ENCODE data around the gene ACSS1.
A peak's percentile ranks its signal among the peaks of the same experiment; 100 is the strongest.

Gene ACSS1

DNA sequence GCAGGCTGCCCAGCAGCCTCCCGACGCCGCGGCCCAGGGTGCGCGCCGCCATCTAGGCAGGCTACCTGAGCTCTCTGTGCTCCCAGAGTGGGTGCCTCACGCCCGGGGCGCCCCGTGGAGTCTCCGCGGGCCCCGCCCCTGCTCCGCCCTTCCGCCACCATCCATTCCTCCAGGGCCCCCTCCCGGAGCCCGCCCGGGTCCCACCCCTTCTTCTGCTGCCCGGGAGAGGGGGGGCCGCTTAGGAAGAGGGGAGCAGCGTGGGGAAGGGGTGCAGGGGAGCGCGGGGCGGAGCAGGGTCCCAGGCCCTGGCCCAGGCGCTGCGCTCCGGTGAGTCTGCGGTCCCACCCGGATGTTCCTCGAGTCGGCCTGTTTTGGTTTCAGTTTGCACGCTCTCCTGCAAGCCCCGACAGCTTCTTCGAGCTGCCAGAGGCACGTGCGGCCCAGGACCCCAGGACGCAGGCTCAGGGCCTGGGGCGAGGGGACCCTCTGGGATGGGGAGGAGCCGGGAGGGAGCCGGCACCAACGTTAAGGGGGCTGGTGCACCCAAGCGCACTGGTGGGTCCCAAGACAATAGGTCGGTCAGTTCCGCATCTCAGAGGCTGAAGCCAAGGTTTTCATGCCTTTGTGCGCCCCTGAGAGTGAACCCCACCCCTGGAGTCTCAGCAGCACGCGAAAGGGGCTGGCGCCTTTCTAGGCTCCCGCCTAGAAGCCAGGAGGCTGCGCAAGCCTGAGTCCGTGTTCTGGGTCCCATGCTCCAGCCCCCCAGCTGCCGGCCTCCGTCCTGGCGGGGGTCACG lies at the start of gene ACSS1:
TSS of gene ACSS1 (minus strand) at position 89 of the 796 bp plus-strand sequence. CDS start at position 52, 37 bp downstream.
- DNase-seq (ENCODE audit: low read depth), result peak; percentile 61

DNA sequence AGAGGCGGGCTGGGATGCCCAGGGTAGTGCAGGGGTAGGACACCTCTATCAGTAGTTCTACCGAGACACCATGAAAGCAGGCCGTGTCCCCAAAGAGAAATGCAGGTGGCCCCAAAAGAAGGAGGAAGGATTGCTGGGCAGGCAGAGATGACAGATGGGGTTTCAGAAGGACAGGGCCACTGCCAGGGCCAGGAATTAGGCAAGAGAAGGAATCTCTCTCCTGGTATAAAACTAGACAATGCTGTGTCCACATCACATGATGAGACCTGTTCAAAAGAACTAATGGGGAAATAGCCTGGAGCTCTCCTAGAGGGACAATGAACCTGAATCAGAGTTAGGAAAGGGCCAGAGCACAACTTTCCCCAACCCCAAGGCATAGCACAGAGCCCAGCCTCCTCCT lies 45.6 kb upstream of the ACSS1 start:
- DNase-seq (ENCODE audit: low read depth), result no peak

DNA sequence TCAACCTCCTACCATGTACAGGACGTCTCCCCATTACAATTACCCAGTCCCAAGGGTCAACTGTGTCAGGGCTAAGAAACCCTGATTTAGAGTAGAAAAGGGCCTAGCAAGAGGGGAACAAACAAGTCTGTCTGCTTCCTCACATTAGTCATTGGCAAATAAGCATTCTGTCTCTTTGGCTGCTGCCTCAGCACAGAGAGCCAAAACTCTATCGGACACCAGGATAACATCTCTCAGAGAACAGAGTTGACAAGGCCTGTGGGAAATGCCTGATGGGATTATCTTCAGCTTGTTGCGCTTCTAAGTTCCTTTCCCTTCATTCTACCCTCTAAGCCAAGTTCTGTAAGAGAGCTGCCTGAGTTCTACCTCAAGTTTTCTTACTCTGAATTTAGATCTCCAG lies 43.0 kb upstream of the ACSS1 start:
- no peak for DNase-seq (ENCODE audit: low read depth)

DNA sequence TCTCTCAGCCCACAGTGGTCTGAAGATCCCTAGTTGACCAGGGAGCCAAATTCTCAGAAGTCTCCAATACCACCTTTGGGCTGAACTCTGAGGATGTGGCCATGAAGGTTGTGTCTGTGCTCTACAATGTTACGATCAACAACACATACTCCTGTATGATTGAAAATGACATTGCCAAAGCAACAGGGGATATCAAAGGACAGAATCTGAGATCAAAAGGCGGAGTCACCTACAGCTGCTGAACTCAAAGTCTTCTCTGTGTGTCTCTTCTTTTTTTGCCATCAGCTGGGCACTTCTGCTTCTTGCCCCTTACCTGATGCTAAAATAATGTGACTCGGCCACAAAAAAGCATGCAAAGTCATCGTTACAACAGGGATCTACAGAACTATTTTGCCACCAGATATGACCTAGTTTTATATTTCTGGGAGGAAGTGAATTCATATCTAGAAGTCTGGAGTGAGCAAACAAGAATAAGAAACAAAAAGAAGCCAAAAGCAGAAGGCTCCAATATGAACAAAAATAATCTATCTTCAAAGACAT lies 41.7 kb upstream of the ACSS1 start:
- no peak for DNase-seq (ENCODE audit: low read depth)

DNA sequence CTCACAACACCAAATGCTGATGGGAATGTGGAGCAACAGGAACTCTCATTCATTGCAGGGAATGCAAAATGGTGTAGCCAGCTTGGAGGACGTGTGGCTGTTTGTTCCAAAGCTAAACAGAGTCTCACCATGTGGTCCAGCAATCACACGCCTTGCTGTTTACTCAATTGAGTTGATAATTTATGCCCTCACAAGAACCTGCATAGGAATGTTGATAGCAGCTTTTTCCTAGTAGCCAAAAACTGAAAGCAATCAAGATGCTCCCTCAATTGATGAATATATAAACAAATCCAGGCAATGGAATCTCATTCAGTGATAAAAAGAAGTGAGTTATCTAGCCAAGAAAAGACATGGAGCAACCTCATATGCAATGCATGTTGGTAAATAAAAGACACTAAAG lies 39.6 kb upstream of the ACSS1 start:
- DNase-seq (ENCODE audit: low read depth), result no peak

DNA sequence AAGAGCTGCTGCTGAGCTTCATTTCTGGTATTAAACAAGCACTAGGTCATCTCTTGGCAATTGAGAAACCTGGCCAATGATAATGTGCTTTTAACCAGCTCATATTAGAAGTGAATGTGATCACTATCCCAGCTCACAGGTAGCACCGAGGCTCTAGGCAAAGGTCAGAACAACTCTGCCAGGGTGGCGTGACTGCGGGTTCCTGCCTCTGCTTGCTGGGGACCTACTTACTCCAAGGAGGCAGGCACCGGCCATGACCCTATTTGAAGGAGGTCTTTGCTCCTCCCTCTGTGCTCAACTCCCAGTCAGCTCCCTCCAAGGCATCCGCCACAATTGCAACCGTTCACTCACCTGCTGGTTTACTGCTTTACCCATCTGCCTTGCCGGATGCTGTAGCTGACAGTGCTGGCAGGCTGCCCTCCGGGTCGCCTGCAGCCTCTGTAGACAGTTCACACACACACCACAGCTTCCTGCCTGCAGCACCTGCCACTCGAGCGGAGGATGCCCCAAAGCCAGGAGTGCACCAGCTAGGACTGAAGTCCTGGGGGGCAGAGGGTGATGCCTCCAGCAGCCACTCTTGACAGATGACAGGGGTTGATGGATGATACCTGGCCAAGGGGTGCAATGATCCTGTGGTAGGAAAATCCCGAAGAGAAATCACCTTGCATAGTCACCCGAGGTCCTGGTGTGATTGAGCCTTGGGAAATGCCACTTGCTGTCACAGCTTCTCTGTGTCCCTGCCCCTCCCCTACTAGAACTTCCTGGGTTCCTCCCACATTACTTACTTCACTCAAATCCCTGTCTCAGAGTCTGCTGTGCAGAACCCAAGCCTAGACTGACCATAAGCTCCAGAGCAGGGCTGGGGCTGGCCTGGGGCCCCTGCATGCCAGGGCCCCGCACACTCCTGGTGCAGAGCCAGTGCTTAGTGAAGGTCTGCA lies 32.8 kb upstream of the ACSS1 start:
- DNase-seq (ENCODE audit: low read depth), result peak; percentile 76

DNA sequence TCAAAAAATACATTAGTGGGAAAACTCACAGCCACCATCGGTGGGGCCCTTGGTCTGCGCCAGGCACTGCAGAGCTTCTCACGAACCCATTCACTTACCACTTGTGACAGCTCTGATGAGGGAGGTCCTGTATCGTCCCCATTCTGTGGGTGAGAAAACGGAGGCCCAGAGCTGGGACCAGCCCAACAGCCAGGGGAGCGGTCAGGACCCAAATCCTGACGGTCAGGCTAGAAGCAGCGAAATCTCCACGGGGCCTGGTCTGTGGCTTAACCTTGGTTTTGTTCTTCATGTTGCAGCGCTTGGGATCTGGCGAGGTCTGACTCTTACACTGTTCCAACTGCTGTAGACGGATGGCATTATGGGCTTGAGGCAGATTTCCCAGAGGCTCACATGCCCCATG lies 31.7 kb upstream of the ACSS1 start:
- DNase-seq (ENCODE audit: low read depth), result no peak

DNA sequence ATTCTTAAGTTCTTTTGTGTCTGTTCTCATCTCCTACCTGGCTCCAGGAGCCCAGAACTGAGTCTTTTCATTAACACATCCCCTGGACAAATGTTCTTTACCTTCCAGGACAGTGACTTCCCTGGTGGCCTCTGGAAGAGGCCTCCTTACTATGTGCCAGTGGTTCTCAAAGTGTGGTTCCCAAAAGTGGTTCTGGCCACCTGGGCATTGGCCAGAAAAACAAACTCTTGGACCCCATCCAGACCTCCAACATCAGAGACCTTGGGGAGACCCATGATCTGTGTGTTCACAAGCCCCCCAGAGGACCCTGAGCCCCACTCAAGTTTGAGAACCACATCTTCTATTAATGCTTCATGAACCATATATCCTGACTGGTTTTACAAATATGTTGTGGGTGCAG lies 31.2 kb upstream of the ACSS1 start:
- DNase-seq (ENCODE audit: low read depth), result no peak

DNA sequence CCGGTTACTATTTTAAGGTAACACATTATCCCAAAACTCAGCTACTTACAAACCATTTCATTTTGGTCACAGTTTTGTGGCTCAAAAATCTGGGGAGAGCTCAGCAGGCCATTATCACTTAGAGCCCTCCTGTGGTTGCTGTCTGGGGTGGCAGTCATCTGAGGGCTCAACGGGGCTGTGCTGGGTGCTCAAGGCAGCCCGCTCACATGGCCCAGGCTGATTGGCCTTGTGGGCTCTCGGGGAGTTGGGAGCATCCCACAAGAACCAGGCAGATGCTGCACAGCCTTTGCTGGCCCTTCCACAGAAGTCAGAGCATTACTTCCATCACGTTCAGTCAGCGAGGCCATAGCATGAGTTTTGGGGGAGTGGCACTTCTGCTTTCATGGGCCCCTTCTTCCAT lies 30.3 kb upstream of the ACSS1 start:
- no peak for DNase-seq (ENCODE audit: low read depth)

DNA sequence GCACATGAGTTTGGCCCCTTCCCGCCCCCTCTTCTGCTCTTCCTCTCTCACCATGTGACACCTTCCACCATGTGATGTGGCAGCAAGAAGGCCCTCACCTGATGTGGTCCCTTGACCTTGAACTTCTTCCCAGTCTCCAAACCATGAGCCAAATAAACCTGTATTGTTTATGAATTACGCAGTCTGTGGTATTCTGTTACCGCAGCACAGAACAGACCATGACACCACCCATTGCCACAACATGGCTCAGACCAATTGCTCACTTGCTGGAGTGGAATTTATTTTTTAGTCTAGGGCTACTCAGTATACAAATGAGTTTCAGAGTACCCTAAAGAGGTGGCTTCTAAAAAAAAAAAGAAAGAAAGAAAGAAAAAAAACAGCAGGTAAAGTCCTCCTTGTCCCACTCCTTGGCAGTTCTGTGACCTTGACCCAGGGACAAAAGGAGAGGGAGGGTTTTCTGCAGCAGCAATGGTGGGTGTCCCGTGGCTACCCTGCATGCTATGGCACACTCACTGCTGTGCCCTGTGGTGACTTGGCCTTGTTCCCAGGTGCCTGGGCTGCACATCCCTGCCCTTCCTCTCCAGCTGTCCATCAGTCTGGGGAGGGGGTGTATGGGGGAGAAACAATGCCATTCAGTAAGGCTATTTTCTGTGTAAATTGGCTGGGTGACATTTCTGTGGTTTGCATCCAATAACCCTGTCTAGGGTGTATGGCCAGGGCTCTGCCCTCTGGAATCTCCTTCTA lies 29.4 kb upstream of the ACSS1 start:
- no peak for DNase-seq (ENCODE audit: low read depth)

DNA sequence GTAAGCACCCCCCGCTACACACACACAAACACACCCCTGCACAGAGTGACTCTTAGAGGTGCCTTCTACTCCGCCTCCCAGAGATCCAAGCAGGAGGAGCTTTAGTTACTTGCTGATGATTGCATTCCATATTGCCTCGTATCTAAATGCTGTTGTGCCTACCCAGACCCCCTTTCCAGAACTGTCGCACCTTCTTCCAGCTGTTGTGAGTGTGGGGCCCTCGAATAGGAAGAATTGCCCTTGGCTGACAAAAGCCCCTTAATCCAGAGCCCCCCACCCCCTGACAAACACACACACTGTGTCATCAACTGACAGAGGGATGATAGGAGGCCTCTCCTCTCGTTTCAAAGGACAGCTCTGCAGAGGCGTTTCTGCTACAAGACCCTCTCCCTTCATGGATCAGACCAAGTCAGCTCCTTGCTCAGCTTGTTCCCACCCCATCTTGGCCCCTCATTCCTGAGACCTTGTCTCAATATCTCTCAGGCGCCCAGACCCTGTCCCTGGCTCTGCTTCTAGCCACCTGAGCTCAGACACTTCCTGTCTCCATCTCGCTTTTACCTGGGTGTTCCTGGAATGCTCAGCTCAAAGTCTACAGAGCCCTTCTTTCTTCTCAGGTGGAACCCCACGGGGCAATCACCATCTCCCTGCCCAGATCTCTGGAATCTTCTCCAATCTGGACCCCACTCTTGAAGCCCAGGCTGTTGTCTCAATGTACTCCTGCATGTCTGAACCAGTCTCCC lies 28.0 kb upstream of the ACSS1 start:
- DNase-seq (ENCODE audit: low read depth), result no peak

DNA sequence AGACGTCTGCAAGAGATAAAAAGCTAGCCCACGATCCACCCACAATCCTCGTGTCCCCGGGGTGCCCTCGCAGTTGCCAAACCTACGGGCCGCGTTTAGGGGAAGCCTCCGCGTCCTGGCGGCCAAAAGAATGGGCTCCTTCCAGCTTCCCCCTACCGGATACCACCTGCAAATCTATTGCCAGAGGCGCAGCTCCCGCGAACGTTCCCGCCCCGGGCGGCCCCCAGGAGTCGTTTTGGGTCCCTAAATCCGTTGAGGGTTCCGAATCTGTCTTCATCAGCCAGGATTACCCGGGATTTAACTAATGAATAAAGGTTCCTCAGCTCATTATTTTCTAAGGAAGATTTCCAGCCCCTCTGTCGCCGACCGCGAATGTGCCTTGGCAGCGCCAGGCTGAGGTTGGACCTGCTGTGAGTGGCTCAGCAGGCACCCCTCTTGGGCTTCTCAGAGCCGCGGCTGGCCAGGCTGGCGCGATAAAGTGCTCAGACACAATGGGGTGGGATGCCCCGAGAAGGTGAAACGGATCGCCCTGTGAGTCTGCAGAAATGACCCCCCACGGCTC lies 26.8 kb upstream of the ACSS1 start:
- DNase-seq (ENCODE audit: low read depth), result no peak

DNA sequence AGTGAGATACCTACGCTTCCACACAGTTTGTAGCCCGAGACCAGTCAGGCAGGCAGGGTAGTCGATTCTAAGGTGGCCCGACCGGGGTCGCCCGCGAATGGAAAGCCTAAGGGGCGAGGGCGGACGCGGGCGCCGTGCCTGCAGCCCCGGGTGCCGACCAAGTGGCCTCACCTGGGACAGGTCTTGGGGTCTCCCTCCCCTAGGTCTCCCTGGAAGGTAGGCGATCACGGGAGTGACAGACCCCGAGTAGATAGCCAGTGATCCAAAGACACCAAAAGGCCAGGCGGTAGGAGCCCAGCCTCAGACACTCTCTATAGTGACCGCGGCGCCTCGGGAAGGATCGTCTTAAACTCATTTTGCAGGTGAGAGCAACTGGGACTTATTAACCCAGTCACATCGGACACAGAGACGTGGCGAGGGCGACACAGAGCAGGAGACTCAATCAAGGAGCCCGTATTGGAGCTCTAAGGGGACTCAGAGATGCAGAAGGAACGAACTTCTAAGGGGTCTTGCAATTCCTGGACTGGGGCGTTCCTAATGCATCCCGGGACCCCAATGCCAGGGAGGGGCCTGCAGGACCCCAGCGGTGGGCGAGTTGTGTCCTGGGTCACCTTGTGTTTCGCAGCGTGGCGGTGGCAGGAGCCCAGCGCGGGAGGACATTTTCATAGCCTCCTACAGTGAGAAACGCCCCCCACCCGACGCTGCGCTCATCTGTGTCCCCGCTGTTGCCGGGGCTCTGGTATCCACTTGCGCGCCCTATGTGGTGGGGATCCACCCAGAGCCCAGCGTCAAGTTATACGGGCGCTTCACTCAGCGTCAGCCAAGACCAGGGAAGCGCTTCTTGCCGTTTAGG lies 26.1 kb upstream of the ACSS1 start:
- no peak for DNase-seq (ENCODE audit: low read depth)

DNA sequence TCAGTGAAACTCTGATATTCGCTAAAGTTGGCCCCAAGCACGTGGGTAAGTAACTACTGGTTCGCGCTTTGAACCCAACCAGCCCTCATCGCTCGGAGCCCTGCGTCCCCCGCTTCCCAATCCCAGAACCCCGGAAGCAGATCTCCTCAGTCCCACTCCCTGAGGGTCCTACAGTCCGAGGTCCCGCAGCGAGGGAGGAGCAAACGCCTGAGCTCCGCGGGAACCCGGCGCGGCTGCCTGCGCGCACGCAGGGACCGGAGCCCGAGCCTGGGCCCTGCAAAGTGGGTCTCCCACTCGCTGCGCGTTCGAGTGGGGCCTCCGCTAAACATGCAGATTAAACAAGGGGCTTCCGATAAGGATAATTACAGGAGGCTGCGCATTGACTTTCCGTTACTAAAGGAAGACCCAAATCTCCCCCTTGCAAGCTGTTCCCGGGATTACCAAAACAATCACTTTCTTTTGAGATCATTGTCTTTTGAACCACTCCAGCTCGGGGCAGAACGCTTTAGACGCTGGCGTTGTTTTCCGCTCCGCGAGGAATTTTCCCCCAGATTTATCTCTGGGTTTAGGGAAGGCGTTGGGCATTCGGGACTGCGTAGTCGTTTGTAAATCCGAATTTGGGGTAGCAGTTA lies 25.3 kb upstream of the ACSS1 start:
- no peak for DNase-seq (ENCODE audit: low read depth)

DNA sequence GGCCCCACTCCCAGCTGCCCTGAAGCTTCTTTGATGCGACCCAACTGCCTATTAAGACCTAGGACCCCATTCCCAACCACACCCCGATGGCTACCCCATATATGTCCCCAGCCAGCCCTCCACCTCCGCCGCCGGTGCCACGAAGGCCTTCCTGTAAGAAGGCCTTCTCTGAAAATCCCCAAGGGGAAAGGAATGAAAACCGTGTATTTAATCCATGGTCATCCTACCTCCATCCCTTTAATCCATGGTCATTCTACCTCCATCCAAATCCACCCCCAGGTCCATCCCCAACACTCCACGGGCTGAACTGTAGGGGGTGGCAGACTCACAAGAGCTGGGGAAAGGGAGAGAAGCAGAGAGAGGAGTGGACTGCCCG lies 24.5 kb upstream of the ACSS1 start:
- DNase-seq (ENCODE audit: low read depth), result no peak

DNA sequence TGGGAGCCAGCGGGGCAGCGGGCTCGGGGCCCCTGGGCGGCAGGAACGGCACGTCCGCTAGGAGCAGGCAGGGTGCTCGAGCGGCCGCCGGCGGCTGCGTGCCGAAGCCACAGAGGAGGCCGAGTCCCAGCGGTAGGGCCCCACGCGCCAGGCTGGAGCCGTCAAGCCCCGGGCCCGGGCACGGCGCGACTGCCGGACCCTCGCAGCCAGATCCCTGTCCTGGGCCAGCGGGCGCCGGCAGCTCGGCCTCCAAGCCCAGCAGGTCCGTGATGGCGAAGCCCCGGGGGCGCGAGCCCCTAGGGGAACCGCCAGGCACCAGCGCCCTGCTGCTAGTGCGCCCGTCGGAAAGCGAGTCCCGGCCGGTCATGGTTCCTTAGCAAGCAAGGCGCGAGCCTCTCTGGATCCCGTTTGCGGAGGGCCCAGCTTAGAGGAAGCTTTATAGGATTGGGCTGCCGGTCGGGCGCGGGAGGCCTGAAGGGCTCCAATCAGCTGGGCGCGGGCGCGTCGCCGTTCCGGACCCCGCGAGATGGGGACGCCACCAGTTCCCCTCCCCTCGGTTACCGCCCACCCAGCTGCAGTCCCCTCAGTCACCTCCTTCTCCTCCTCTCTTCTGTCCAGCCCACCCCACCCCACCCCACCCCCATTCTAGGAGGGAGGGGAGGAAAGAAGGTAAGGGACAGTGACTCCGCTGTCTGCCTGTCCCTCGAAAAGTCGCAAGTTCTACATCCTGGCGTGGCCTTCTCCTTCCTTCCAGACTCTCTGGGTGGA lies 24.0 kb upstream of the ACSS1 start, which contains the start of gene VSX1:
TSS of gene VSX1 (minus strand) at position 412 of the 768 bp plus-strand sequence. CDS start at position 367, 45 bp downstream.
- DNase-seq (ENCODE audit: low read depth), result no peak

DNA sequence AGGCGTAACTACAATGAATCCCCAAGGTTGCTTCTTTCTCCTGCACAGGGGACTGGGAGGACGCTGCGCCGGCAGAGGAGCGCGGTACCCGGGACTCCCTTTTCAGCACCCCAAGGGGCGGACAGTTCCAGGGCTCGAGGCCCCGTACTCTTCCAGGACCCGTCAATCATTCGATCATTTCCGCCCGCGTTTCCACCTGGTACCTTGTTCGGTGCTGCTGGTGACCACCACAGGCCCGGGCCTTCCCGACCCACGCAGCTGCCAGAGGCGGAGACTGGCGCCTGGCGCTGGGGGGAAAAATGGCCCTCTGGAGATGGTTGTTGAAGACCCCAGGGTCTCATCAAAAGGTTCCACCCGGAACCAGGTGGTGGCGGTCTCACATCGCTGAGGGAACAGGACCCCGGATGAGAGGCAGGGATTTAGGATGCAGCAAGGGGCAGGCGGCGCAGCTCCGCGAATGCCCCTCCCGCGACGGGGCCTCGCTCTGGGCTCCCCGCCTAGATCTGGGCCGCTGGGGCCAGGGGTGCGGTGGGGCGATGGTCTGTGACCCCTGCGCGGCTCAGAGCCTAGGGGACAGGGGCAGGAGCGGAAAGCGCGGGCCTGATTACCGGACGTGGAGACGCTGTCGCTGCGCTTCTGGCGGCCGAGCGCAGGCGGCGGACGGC lies 23.3 kb upstream of the ACSS1 start:
- DNase-seq (ENCODE audit: low read depth), result no peak

DNA sequence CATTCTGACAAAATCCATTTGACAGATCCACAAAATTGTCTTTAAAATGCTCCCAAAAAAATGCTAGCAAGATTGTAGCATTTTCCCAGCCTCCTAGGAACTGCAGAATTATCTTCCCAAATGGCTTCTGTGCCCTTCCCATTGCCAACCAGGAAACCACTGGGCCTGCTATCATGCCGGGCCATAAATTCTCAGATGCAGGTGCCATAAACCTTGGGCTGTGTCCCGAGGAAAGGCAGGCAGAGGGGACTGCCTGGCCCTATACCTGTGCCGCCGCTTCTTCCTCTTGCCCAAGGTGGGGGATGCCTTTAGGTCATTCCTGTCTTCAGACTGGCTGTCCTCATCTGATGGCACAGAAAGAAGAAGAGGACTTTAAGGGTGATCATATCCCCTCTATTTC lies 21.2 kb upstream of the ACSS1 start:
- no peak for DNase-seq (ENCODE audit: low read depth)

Data from activated T-helper 1 cell treated with Interleukin-2 at 50 U/mL for 16 hours (primary cell).